Midbrain (tissue), 1 donor: ENCODE data around the gene STX1B.

Source experiments
- DNase-seq: peaks from one replicate; lab custom pipeline; 2025; lab: John Stamatoyannopoulos, UW

The STX1B gene

GRCh38 chr16:30996324-30996984, 14.0 kb downstream of the STX1B start:
- DNase-seq = no peak

GRCh38 chr16:30995927-30996323, 14.5 kb downstream of the STX1B start:
- no peak for DNase-seq

GRCh38 chr16:30992931-30993816, 17.3 kb downstream of the STX1B start:
- no peak for DNase-seq

GRCh38 chr16:30992276-30992780, 18.1 kb downstream of the STX1B start:
- no peak for DNase-seq

DNA sequence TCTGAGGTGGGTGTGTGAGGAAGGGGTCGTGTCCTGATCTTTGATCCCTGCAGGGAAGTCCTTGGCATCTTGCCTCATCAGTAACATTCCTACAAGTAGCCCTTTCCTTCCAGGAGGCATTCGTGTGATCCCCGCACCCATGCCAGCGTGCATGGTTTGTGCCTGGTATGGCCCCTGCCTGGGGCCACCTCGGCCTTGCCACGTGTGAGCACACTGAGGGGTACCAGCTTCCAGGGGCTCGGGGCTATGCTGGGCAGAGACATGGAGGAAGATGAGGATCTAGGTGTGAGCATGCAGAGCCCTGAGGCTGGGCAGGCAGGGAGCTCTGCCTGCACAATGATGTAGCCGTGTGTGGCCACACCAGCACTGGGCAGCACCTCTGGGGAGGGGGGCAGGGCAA, 19.4 kb downstream of the STX1B start:
- DNase-seq = no peak

DNA sequence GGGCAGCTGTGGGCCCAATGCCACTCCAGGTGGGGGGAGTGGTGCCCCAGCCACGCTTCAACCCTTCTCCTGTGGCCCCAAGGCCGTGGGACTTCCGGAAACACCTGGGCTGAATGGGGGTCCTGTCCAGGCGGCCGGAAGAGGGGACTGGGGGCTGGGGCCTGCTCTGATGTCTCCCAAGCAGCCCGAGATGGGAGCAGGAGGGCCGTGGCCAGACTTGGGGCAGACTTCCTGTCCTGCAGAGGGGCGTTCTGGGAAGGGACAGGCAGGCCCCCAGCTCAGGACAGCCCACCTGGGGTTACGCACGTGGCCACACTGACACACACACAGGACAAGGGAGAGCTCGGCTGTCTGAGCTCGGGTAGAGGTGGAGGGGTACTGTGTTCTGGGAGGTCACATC, 20.3 kb downstream of the STX1B start:
- no peak for DNase-seq

GRCh38 chr16:30989469-30990047, 20.9 kb downstream of the STX1B start:
- DNase-seq = no peak

GRCh38 chr16:30987581-30988190, 22.8 kb downstream of the STX1B start:
- no peak for DNase-seq

DNA sequence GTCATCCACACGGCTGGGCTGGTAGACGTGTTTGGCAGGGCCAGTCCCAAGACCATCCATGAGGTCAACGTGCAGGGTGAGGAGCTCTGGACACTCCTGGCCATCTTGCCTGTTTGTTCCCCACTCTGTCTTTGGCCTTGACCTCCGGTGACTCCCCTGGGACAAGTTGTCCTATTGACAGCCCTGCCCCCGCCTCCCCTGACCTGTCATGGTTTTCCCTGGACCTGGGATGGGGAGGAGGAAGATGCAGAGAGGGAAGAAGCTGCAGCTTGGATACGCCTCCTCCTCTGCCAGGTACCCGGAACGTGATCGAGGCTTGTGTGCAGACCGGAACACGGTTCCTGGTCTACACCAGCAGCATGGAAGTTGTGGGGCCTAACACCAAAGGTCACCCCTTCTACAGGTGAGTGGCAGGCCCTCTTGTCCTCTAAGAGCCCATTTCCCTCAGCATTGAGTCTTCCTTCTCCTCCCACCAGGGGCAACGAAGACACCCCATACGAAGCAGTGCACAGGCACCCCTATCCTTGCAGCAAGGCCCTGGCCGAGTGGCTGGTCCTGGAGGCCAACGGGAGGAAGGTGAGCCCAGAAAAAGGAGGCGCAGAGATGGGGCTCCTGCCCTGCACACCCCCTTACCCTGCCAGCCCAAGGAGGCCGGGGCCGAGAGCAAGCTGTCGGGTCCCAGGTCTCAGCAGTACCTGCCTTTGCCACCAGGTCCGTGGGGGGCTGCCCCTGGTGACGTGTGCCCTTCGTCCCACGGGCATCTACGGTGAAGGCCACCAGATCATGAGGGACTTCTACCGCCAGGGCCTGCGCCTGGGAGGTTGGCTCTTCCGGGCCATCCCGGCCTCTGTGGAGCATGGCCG, 24.1 kb downstream of the STX1B start:
- DNase-seq = no peak

- DNase-seq = no peak
These were observed 24.9 kb downstream of the STX1B start for GRCh38 chr16:30985401-30986128.

DNA sequence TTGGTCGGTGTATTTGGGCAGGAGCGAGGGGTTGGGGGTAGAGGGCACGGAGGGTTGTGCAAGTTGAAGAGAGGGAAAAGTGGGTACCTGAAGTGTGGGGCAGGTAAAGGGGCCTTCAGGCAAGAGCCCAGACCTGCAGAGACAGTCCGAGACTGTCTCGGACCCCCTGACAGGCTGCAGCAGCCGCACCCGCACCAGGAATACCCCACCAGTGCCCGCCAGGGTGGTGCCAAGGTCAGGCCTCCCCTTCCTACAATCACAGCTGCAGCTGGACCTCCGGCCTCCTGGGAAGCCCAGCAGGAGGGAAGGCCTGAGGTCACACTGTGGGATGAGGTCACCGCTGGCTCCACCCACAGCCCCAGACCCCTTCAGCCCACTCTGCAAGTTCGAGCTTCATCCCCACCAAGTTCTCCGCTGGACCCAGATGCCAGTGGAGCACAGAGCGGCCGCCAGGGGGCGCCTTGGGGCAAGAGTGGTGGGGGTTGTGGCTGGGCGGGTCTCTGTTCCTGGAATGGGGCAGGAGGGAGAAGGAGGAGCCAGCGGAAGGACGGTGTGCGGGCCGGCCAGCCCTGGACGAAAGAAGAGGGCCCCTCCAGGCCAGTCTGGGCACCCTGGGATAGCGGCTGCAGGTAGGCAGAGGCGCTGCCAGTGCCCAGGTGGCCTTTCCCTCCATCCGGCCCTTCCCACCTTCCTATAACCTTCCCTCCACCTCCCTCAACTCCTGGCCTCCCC, 25.6 kb downstream of the STX1B start, which contains the start of gene HSD3B7:
HSD3B7 (plus strand) TSS at position 539 of the 732 bp plus-strand sequence. CDS start 452 bp downstream, outside the sequence.
- DNase-seq = peak; percentile 73

- no peak for DNase-seq
These were observed 26.4 kb downstream of the STX1B start for GRCh38 chr16:30983898-30984610.

DNA sequence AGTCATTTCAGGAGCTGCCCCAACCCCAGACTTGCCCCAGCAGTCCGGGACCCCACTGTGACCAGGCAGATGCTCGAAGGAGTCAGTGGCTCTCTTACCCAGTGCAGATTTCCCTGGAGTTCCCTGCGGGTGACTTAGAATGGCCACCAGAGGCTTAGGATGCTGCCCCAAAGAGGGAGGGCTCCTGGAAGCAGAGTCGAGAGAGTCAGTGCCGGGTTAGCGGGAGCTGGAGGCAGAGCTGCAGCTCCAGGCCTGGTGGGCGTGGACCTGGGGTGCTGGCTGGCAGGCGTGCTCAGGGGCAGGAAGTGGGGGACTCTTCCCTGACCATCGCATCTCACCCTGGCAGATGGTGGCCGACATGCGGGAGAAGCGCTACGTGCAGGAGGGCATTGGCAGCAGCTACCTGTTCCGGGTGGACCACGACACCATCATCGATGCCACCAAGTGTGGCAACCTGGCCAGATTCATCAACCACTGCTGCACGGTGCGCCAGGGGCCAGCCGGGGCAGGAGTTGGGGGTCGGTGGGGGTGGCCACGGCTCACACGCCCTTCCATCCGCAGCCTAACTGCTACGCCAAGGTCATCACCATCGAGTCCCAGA, 27.0 kb downstream of the STX1B start:
- no peak for DNase-seq

- DNase-seq = no peak
These were observed 27.7 kb downstream of the STX1B start for GRCh38 chr16:30982548-30983288.

GRCh38 chr16:30980959-30981358, 29.5 kb downstream of the STX1B start:
- no peak for DNase-seq

GRCh38 chr16:30980434-30980833, 30.0 kb downstream of the STX1B start:
- no peak for DNase-seq

DNA sequence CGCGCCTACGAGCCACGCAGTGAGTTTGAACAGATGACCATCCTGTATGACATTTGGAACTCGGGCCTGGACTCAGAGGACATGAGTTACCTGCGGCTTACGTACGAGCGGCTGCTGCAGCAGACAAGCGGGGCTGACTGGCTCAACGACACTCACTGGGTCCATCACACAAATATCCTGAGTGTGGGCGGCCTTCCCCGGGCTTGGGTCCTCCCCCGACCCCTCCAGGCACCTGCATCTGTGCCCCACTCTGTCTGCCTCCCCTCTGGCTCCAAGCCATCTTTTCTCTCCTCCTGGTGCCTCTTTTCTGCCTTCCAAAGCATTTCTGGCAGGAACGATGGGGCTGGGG, 30.4 kb downstream of the STX1B start:
- no peak for DNase-seq
